OCI-LY3 (cell line): ENCODE data around the gene HHIPL2.
"Not testable (repeated sequence)": the region's sequence is repeated elsewhere in the genome, so short reads cannot be mapped to it uniquely, and the experiment has no call there.

Source experiments
- CTCF ChIP-seq: fragments of 200-600, 300-600 bp; sonication (generic); IDR thresholded peaks from 2 replicates; pipeline ENCODE4 v1.5.1; 2014; ENCODE audit warnings: antibody characterized with exemption, low read length, low read depth
- EZH2phosphoT487 ChIP-seq: fragments of 200-600 bp; shearing (Covaris generic); IDR thresholded peaks from 2 replicates; pipeline ENCODE4 v1.6.1; 2018; ENCODE audit warnings: antibody characterized with exemption, mixed run types, low read depth

GRCh38 chr1:222489496-222489895 is 58.4 kb downstream of the HHIPL2 start:
- TF ChIP-seq CTCF, EZH2phosphoT487: not testable (repeated sequence)
